Transverse colon (tissue), 4 donors: ENCODE results near the gene PHYHIPL. TPM values are rescaled to one million over a fixed set of nuclear protein-coding genes. Genes with fewer than 3 reads are reported as not detected.
A peak's percentile ranks its signal among the peaks of the same experiment; 100 is the strongest.

Experiments used
- DNase-seq: peaks from one replicate; pipeline ENCODE4 v3.0.0-alpha.2; 2019
- H3K27ac ChIP-seq, 4 donors: fragments of 200-600 bp; sonication (generic); 2 replicates each; pipeline ENCODE4 v1.5.1; 2016 to 2018; ENCODE audit warnings: inconsistent platforms in 4 of 4
- H3K27me3 ChIP-seq: fragments of 200-600 bp; sonication (generic); 2 replicates; pipeline ENCODE4 v1.5.1; 2017; ENCODE audit warnings: inconsistent platforms
- H3K36me3 ChIP-seq, 4 donors: fragments of 200-600 bp; sonication (generic); 2 replicates each; pipeline ENCODE4 v1.5.1; 2017 to 2019; ENCODE audit warnings: inconsistent platforms in 4 of 4
- H3K4me1 ChIP-seq, 4 donors: fragments of 200-600 bp; sonication (generic); 2 replicates each; pipeline ENCODE4 v1.5.1; 2017 to 2020; ENCODE audit warnings: inconsistent platforms in 4 of 4
- H3K4me3 ChIP-seq, 4 donors: fragments of 200-600 bp; sonication (generic); 1 replicate in 1 of 4; 2 replicates in 3 of 4; pipeline versions ENCODE4 v1.5.1 to v1.6.1; 2017 to 2019; ENCODE audit warnings: inconsistent platforms in 4 of 4
- H3K9me3 ChIP-seq, 2 donors: fragments of 200-600 bp; sonication (generic); 2 replicates each; pipeline ENCODE4 v1.5.1; 2017 to 2019; ENCODE audit warnings: inconsistent platforms in 2 of 2
- CTCF ChIP-seq, 5 experiments: fragments of 200-600 bp in 3 of 5; fragments of 450-650 bp in 2 of 5; sonication (generic) in 3 of 5; IDR thresholded peaks; 1 replicate in 2 of 5; 2 replicates in 3 of 5; pipeline ENCODE4 v1.5.1; 2016 to 2017; ENCODE audit warnings: antibody characterized with exemption in 5 of 5, inconsistent platforms in 3 of 5, mild to moderate bottlenecking in 2 of 5, moderate library complexity in 1 of 5
- EP300 ChIP-seq: sonication (generic); formaldehyde crosslinking; IDR thresholded peaks from one replicate; pipeline ENCODE4 v1.6.1; 2017; ENCODE audit warnings: antibody characterized with exemption, low read depth
- POLR2A ChIP-seq: fragments of 450-650 bp; IDR thresholded peaks from one replicate; pipeline ENCODE4 v1.6.1; 2016; ENCODE audit warnings: antibody characterized with exemption, mild to moderate bottlenecking, moderate library complexity
- POLR2AphosphoS5 ChIP-seq, 3 donors: sonication (generic); formaldehyde crosslinking; IDR thresholded peaks; one replicate each; pipeline ENCODE4 v1.6.1; 2016; ENCODE audit warnings: antibody characterized with exemption in 3 of 3
- WGBS, 2 donors: methylation state at CpG; one replicate each; pipeline ENCODE4 v1.1.5; 2018; ENCODE audit warnings: low coverage in 1 of 2; 5-methylcytosine and 5-hydroxymethylcytosine counted together
- in situ Hi-C, 4 donors: fragments of 200-750 bp; cut with MboI; loops; one replicate each; pipeline versions ENCODE4 v1.15.0 to v1.15.1; 2017; ENCODE audit warnings: low sequenced_read_pairs in 3 of 4, low pct_ligation_motif_present in 1 of 4, low pct_unique_long_range_greater_than_20kb in 1 of 4
- intact Hi-C: fragments of 100-400 bp; cut with DNase I; formaldehyde crosslinking; loops from one replicate; pipeline ENCODE4 v1.15.1; 2023; ENCODE audit warnings: low total_unique reads
- total RNA-seq, 4 donors: library from RNA; depleted of rRNA; stranded (reverse); fragments of >200 nt; gene quantifications; one replicate each; pipeline ENCODE4 v1.1.0, GENCODE V29; 2016

Gene PHYHIPL
- under 1 TPM in 2 of 4 donors, not detected in 2; 0.27 to 0.48 TPM for total RNA-seq

DNA sequence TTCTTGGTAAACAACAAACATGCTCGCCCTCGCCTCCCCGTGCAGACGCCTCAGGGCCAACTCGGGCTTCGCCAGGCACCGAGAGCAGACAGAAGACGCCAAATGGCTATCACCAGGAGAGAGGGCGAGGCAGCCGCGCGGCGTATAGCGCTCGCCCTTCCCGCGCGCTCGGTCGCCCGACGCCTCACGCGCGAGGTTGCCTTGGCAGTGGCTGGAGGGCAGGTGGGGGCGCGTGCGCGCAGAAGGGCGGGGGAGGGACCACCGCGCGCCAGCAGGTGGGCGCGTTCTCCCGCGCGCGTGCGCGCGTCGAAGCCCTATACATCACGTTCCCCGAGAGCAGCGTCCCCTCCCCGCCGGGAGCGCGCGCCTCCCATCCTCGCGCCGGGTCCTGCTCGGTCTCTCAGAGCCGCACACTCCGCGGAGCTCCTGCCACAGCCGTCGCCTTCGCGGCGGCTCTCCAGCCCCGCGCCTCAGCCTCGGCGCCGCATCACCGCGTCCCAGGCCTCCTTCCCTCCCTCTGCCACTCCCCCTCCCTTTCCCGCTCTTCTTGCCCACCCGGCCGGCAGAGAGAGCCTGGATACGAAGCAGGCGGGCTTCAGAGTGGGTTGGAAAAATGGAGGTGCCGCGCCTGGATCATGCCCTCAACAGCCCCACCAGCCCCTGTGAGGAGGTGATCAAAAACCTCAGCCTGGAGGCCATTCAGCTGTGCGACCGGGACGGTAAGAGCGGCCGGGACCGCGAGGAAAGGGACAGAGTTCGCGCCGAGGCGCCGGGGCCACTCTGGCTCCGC, at the start of gene PHYHIPL:
Gene PHYHIPL (plus strand): TSS at position 403 of the 790 bp plus-strand sequence. CDS start 211 bp downstream, at position 614.
- H3K9me3 ChIP-seq: no peaks in the 10 kb centered on the region
- no peak within 1 kb of the TSS for H3K27ac ChIP-seq
- no peak for DNase-seq
- WGBS, 2 donors: 0 to 21% methylated on average over 8 to 59 of the region's 90 CpGs
- TF ChIP-seq POLR2A: no peak
- no peak for TF ChIP-seq POLR2AphosphoS5 (IDR thresholded peaks at IDR 0.05)
- no peak for TF ChIP-seq EP300
- no peak for TF ChIP-seq CTCF (IDR thresholded peaks at IDR 0.05)
- in situ Hi-C loops (loop anchor here in 1 of 4 donors (25.0 kb wide), 1 partner anchor 214 kb away; no protein-coding TSS in a partner anchor), intact Hi-C loops (no loop called here)
- peaks cover 6 to 16% (median 11%) of the 10 kb centered on the region in 4 donors for H3K4me1 ChIP-seq
- H3K36me3 ChIP-seq: no peaks in the 10 kb centered on the region
- peak within 1 kb of the TSS; percentile 8 to 54 (median 26) for H3K4me3 ChIP-seq
- peaks cover 45% of the 10 kb centered on the region for H3K27me3 ChIP-seq

- in situ Hi-C loops: no loop called here
- intact Hi-C loops: no loop called here
- no peak for DNase-seq
Measured at GRCh38 chr10:59126991-59127390, 49.5 kb upstream of the PHYHIPL start.

DNA sequence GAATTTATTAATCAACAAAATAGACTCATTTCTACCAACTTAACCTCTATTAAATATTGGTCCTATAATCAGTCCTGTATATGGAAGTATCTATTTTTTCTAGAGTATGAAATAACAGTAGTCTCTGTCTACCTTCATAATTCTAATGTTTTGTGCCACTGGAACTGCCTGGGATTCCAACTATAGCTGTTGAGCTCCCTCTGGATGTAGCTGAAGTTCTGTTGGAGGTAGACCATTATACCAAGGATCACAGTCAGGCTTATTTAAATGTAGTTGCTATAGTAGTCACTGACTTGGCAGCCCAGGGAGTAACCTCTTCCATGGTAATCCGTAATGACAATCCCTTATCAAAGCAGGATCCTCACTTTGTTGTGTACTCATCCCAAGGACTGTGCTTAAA, 48.5 kb upstream of the PHYHIPL start:
- no peak for TF ChIP-seq CTCF (IDR thresholded peaks at IDR 0.05)
- no peak for TF ChIP-seq POLR2A
- TF ChIP-seq EP300: no peak
- in situ Hi-C loops: no loop called here
- no peaks in the 10 kb centered on the region for H3K27me3 ChIP-seq
- no peaks in the 10 kb centered on the region for H3K9me3 ChIP-seq
- H3K4me1 ChIP-seq: no peaks in the 10 kb centered on the region
- intact Hi-C loops: no loop called here
- H3K27ac ChIP-seq: no peak overlapping the region
- H3K4me3 ChIP-seq: no peak overlapping the region
- WGBS, 2 donors: 75% methylated on average over 1 of the region's 1 CpG; no CpG with 5 or more reads in 1 of the 2 donors
- no peak for DNase-seq
- no peaks in the 10 kb centered on the region for H3K36me3 ChIP-seq

More at GRCh38 chr10:59126991-59127390, 49.5 kb upstream of the PHYHIPL start:
- Histone ChIP-seq H3K27me3 (no peaks in the 10 kb centered on the region), H3K4me3 (no peak overlapping the region), H3K9me3 (no peaks in the 10 kb centered on the region), H3K4me1 (no peaks in the 10 kb centered on the region), H3K27ac (no peak overlapping the region), H3K36me3 (no peaks in the 10 kb centered on the region)
- TF ChIP-seq CTCF (IDR thresholded peaks at IDR 0.05): no peak
- no peak for TF ChIP-seq POLR2A
- no peak for TF ChIP-seq EP300
- TF ChIP-seq POLR2AphosphoS5 (IDR thresholded peaks at IDR 0.05): no peak
- 78 to 80% methylated on average over 3 of the region's 3 CpGs for WGBS, 2 donors

- Histone ChIP-seq H3K4me3 (no peak overlapping the region), H3K9me3 (no peaks in the 10 kb centered on the region), H3K4me1 (no peaks in the 10 kb centered on the region), H3K36me3 (no peaks in the 10 kb centered on the region), H3K27ac (no peak overlapping the region), H3K27me3 (no peaks in the 10 kb centered on the region)
- in situ Hi-C loops (no loop called here), intact Hi-C loops (no loop called here)
- TF ChIP-seq POLR2AphosphoS5 (IDR thresholded peaks at IDR 0.05) (no peak), CTCF (IDR thresholded peaks at IDR 0.05) (no peak), EP300 (no peak), POLR2A (no peak)
- DNase-seq: no peak
Measured at GRCh38 chr10:59129867-59130266, 46.6 kb upstream of the PHYHIPL start.
